COLO668 (cell line): ENCODE measurements around the gene HOTAIR.

ENCODE experiments used
- DNase-seq: peaks from one replicate; lab custom pipeline; 2025; ENCODE audit not compliant: unreplicated experiment; lab: John Stamatoyannopoulos, UW

Gene HOTAIR

DNA sequence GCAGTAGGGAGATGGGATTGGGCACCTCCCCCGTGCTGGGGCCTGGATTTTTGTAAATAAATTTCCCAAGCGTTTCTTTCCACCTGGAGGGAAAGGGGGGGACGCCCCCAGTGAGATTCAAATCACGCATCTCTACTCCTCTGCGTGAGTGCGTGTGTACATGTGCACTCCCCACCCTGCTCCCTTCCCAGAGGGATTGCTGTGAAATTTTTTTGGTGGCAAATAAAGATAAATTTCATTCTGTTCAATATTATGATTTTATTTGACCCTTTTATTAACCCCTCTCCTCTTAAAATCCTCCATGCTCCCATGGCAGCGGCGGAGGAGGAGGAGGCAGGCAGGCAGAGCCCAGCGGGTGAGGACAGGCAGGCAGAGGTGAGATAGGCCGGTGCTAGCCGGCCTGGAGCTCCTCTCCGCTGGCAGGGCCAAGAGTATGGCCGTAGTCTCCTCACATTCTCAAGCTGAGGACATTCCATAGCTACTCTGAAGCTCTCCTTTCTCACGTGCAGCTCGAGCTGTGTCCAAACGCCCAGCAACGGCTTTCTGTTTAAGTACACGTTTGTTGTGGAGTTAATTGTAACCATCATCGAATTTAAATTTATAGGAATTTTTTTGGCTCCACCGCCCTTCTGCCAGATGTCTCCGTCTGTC, 1.5 kb upstream of the HOTAIR start:
- no peak for DNase-seq

DNA sequence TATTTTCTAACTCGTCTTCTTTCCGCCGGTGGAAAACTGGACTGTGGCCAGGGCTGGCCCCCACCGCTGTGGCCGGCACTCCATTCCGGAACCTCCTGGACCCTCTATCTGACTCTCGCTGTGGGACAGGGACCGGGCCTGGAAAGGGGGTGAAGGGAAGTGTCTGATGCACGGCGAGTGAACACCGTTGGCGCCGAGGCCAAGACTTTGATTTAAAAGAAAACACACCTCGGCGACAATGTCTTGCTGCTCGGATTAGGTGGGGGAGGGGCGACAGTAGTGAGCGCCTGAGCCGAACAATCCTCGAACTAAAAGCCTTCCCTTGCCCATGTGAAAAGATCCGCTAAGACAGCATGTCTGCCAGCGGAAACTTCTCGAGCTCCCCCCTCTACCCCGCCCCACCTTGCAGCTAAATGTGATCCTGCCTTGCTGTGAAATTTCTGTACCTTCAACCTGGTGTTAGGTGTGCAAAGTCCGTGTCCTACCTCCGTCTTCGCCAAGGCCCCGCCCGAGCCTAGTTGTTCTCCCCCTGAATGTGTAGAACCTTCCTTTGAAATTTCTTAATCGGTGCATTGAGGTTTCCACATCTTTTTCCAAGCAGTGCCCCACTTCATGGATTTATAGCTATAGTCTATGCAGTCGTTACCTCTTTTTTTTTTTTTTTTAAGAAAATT, 862 bp upstream of the HOTAIR start:
- DNase-seq: no peak

DNA sequence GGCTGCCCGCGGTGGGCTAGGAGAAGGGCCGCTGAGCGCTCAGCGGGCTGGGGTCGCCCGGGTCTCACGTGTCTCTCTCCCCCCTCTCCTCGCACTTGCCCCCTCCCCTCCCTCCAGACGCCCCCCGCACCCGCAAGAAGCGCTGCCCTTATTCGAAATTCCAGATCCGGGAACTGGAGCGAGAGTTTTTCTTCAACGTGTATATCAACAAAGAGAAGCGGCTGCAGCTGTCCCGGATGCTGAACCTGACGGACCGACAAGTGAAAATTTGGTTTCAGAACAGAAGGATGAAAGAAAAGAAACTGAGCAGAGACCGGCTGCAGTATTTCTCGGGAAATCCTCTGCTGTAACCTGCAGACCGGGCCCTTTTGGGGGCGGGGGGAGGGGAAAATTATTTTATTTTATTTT, 314 bp upstream of the HOTAIR start:
- DNase-seq: no peak

DNA sequence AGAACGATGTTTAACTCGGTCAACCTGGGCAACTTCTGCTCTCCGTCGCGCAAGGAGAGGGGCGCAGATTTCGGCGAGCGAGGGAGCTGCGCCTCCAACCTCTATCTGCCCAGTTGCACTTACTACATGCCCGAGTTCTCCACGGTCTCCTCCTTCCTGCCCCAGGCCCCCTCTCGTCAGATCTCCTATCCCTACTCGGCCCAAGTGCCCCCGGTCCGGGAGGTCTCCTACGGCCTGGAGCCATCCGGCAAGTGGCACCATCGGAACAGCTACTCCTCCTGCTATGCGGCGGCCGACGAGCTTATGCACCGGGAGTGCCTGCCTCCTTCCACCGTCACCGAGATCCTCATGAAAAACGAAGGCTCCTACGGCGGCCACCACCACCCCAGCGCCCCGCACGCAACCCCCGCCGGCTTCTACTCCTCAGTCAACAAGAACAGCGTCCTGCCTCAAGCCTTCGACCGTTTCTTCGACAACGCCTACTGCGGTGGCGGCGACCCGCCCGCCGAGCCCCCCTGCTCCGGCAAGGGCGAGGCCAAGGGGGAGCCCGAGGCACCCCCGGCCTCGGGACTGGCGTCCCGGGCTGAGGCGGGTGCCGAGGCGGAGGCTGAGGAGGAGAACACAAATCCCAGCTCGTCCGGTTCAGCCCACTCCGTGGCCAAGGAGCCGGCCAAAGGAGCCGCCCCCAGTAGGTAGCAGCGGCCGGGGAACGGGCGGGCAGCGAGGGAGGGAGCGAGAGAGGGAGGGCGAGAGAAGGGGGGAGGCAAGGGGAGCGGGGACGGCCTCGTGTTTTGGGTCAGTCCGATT, 1.3 kb downstream of the HOTAIR start:
- DNase-seq: no peak

DNA sequence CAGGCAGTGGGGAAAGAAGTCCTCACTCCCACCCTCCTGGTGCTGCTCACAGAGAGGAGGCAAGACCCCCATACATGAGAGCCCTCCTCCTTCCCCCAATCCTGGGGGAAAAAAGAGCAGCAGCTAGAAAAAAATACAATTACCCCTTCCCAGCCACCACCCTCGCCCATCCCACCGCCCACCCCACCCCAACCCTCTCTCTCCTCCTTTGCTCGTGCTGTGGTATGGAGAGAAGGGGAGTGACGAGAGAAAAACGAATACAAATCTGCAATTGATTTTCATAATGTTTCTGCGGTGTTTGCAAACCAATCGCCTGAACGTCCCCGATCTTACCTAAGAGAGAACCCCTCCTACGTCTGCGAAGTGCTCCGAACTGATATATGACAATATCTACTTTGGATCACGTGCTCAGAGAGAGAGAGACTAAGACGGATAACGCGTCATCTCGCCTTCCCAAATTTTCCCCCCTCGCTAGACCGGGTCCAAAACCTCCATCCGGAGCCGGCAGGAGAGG, 2.0 kb downstream of the HOTAIR start, which contains the start of gene HOXC11:
HOXC11 (plus strand) TSS at position 405 of the 514 bp plus-strand sequence. CDS start 116 bp downstream, outside the sequence.
- no peak for DNase-seq

DNA sequence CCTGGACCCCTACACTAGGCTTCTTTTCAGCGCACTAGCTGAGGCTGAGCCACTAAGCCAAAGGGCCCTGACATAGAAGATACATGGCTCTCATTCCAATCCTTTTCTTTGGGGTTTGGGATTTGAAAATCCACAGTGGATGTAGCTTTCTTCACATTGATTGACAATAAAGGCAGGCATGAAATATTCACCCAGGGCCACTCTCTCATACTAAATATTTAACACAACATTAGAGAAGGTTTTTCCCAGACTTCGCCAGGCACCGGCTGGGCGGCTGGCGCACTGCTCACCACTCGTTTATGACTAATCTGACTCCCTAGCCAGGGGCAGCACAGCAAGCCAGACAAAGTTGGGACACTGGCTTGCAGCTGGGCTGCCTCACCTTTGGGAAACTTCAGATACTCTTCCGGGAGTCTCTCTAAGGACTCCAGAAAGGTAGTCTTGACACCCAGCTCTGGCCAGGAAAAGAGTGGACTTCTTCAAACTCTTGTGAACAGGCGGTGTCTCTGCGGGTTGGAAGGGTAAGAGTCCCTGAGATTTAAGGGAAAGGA, 2.5 kb downstream of the HOTAIR start:
- no peak for DNase-seq

DNA sequence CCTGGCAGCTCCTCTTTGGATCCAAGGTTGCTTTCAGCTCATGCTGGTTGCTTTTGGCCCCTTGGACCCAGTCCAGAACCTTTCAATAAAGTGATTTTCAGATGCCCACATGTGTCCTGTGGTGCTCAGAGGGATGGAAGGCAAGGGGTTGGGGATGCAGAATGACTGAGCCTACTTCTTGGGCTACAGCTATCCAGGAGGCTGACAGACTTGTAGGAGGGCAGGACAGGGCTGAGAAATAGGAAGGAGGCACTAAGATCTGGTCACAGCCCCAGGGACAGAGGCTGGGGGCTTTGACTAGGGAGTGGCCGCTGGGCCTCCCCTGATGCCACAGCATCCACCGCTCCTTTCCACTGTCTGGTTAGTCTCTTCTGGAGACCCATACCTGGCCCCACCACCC, 3.1 kb downstream of the HOTAIR start:
- DNase-seq: no peak

DNA sequence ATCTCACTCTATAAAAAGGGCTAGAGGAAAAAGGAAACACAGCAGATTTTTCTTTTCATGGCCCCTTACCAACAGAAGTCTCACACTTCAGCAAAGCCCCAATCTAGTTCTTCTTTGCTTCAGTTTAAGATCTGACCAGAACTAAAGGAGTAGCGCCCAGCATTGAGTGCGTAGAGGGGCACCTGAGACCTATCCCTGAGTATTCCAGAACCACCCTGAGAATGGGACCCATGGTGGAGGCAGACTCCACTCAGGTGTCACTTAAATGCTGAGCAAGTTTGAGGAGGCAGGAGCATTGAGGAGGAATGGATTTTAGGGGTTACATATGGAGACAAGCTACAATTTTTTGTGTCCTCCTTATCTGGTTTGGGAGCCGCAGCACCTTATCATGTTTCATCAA, 3.6 kb downstream of the HOTAIR start:
- DNase-seq: no peak

DNA sequence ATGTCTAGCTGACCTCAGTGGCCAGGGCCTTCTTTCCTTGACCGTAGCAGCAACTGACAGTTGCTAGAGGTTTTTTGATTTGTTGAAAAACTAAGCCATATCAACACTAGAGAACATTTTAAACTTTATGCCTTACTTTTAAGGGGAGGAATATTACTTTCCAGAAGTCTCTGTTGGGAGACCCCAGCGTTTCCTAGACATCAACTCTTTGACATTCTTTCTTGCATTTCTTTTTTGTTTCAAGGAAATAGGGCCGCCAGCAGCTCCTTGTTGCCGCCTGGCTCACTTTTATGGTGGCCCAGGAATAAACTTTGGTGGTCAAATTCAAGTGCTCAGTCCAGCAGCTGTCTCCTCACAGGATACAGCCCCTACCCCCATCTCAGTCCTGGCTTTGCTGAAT, 4.3 kb downstream of the HOTAIR start:
- DNase-seq: no peak

DNA sequence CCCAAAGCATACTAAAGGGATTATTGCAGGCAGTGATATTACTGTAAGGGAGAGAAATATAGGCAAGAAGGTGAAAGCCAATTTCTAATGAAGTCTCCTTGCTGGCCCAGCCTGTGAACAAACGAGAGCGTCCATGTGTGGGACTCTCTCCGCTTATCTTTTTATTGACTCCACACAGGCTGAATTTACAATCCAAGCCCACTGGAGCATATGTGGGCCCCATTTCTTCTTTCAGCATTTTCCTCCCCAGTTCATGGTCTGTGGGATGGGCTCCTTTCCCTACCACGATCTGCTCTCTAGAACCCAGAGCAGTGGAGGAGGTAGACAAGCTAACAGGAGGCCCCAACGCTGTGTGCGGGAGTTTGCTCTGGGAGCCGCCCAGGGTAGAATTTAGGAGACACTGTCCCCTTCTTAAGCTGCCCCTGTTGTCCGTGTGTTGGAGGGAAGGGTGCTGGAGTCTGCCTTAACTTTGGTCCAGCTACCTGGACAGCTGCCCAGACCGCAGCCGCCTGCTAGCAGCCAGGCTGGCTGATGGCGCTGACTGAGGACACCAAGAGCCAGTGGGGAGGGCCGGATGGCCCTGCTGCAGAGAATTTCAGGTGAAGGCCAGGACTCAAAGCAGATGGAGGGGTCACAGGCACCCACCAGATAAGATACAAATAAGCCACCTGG, 5.0 kb downstream of the HOTAIR start:
- no peak for DNase-seq

DNA sequence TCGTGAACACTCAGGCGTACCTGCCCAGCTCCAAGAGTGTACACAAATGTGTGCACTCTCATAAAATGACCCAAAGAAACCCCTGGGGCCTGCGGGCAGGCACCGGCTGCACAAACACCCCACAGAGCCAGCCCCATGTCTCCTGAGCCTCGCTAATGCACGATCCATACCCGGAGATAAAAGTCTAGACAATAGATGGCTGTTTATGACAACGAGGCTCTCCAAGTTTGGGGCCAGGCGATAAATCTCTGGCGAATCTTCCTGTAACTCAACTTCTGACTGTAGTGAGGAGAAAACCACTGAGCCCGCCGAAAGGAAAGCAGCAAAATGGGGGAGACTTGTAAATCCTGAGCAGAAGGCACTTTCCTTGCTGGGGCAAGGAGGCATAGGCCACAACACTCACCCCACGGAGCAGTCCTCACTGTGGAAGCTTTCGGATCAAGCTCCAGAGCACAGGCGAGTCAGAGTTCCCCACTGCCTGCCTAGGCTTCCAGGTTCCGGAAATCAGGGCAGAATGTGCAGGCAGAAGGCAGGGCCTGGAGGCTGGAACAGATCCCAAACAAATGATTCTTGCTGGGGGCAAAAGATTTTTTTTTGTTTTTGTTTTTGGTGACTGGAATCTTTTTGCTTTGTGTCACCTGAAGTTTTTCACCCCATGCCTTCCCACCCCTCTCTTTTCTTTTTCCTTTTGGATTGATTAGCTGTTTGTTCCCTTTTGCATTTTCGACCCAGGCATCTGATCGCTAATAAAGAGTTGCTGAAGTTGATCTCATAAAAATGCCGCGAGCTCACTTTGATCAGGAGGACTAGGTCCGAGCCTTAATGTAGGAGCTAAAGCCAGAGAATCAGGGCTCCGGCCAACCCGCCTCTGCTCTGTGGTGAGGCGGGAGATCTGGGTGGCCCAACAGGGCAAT, 6.3 kb downstream of the HOTAIR start:
- no peak for DNase-seq

DNA sequence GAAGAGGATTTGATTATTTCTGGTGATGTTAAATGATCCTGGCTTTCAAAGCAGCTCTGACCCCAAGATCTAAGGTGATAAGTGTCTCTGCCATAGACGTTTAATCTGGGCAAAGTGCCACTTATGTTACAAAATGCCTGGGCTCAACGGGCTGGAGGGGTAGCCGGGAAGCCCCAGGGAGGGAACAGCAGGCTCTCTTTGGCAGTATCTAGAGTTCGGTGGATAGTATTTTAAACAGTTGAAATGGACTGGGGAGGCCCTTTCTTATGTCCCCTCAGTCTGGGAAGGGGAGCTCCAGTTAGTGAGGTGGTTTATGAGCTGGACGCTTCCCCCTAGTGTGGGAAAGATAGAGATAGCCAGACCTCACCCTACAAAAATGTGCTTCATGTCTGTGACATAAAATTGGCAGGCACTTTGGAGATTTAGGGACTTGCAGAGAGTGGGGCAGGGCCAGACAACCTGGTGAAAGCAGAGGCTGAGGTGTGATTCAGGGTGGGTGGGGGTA, 7.3 kb downstream of the HOTAIR start:
- no peak for DNase-seq

DNA sequence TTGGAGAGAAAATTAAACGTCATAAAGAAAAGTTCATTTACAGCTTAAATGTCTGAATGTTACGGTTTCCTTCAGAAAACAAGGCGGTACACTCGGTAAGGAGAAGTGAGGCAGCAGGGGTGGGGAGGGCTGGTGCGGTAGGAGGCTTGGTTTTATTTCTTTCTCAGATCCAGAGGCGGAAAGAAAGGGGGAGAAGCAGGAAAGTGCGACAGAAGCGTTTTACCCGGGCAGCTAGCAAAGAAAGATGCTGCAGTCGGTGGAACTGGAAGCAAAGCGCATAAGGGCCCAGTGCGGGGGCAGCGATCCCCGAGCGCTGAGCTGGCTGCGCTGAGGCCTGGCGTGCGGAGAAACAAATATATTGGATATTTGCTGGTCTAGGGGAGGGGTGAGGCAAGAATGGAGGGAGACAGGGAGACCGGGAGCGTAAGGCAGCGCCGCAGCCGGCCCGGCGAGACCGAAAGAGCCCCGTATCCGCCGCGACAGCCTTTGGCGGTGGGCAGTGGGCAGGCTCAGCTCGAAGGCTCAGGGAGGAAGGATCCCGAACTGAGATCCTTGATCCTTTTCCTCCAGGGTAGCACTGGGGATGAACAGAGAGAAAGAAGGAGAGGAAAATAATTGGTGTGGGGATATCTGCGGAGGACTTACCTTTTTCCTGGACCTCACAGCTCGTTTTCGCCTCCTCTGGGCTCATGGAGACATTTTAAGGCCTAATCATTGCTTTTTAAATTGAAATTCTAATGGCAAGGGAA, 8.2 kb downstream of the HOTAIR start:
- DNase-seq: no peak

DNA sequence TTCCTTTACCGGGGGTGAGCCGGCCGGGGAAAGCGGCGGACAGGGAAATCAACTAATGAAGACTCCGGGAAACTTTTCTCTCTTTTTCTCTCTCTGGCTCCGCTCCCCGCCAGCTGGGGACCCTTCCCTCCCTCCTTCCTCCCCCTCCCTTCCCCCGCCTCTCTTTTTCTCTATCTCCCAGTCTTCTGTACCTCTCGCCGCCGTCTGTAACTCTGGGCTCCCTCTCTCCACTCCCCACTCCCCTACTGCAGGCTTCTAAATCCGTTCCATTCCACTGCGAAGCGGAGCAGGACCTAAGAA, 8.7 kb downstream of the HOTAIR start:
- DNase-seq: no peak

DNA sequence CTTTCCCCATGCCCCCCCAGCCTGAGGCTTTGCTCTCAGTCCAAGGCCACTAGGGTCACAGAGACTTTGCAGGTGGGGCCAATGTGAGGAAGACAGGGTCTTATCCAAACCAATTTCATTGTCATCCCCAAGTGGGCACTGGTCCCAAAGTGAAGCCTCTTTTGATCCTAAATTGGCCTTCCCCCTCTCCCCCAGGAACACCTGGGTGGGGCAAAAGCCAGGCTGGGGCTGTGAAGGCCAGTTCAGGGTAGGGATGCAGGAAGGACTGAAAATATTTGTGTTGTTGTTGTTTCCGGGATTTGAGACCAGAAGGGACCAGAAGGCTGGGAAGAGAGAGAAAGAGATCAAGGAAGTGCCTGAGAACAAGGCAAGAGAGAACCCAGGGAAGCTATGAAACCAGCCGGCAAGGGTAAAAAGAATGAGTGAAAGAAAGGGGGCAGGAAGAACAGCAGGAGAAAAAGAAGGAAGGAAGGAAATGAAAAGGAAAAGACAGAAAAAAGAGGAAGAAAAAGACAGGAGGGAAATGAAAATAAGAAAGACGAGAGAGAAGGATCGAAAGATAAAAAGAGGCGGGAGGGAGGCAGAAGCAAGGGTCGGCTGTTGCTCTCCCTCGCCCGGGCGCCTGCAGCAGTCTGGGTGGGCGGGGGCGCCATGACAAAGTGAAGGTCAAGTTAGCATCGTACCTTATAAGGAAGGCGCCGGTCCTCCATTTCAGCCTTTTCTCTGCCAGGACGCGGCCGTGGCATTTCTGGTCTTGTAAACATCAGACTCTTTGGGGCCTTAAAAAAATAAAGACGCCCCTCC, 9.3 kb downstream of the HOTAIR start:
- DNase-seq: no peak

DNA sequence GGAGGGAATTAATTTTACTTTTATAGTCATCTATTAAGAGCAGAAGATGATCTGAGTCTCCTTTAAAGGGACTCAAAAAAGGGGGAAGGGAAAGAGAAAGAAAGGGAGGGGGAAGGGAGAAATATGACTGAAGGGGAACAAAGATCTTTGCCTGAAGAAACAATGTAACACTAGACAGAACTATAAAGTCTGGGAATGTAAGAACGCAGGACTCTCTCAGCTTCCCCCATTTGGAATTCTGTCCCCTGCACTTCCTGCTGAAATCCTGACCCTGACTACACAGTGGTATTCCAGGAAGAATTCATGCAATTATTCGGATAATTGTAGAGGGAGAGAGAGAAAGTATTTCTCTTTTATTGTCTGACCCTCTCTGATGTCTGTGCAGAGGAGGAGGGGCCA, 10.4 kb downstream of the HOTAIR start:
- DNase-seq: no peak

DNA sequence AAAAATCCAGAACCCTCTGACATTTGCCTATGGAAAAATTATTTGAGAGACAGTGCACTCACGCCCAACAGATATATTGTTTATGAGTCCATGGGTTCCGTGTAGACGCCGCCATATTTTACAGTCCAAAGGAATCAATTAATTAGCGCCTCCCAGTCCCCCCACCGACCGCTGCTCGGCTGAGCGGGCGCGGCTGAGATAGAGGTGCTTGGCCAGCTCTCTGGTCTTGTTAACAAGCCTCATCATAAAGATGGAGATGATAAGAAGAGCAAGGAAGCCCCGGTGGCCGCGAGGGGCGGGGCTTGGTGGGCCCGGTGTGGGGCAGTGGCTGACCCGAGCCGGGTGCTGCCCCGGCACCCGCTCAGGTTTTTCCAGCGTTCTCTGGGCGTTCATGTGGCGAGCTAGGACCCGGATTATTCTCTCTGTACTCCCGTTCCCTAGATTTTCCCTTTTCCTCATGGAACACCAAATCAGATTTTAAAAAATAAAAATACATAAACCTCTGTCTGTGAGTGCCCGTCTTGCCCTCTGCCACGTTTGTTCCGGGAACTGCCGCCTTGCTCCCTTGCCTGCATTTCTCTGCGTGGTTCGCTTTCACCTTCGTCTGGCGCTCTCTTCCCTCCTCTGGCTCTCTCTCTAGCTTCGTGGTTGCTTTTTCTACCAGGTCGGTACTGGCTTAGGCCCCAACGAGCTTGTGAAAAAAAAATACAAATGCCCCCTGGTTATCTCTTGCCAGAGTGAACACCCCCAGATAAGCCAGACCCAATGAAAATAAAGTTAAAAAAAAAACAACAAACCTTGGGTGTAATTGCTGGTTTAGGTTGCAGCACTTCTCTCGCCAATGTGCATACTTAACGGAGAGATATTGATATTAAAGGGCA, 11.1 kb downstream of the HOTAIR start:
- no peak for DNase-seq
